GM13977 (cell line): Measurements from ENCODE around the gene LRIF1.

Source experiments
- DNase-seq: peaks from one replicate; pipeline ENCODE4 v3.0.0; 2012; ENCODE audit warnings: low spot score
- CTCF ChIP-seq: IDR thresholded peaks from 2 replicates; pipeline ENCODE4 v1.5.1; 2012; ENCODE audit warnings: mild to moderate bottlenecking, control low read depth; ENCODE audit not compliant: insufficient read depth; ENCODE audit errors: extremely low read depth, missing control alignments
- in situ Hi-C: fragments of 300-500 bp; cut with MboI; formaldehyde crosslinking; loops from one replicate; pipeline ENCODE4 v1.12.0; 2022; ENCODE audit warnings: low sequenced_read_pairs, low pct_unique_long_range_greater_than_20kb, mixed read lengths, inconsistent platforms; ENCODE audit not compliant: unreplicated experiment

The LRIF1 gene

GRCh38 chr1:110953031-110953430 is 10.7 kb downstream of the LRIF1 start:
- DNase-seq = no peak
- no peak for TF ChIP-seq CTCF
- in situ Hi-C loops = no loop called here

GRCh38 chr1:110952031-110952430 is 11.7 kb downstream of the LRIF1 start:
- no peak for DNase-seq
- in situ Hi-C loops = no loop called here
- no peak for TF ChIP-seq CTCF

- in situ Hi-C loops = no loop called here
- DNase-seq = no peak
- TF ChIP-seq CTCF = no peak
Observed at GRCh38 chr1:110951161-110951560, 12.6 kb downstream of the LRIF1 start.

GRCh38 chr1:110948038-110948810 is 15.5 kb downstream of the LRIF1 start:
- TF ChIP-seq CTCF = no peak
- in situ Hi-C loops = no loop called here
- no peak for DNase-seq

- in situ Hi-C loops = no loop called here
- no peak for DNase-seq
- TF ChIP-seq CTCF = no peak
Observed at GRCh38 chr1:110945626-110946025, 18.1 kb downstream of the LRIF1 start.

GRCh38 chr1:110944806-110945205 is 18.9 kb downstream of the LRIF1 start:
- DNase-seq = no peak
- in situ Hi-C loops = no loop called here
- no peak for TF ChIP-seq CTCF
